Transverse colon (tissue), 4 donors: Measurements from ENCODE around the gene STIP1. TPM values are rescaled to one million over a fixed set of nuclear protein-coding genes. Genes with fewer than 3 reads are reported as not detected.

Experiments used
- DNase-seq: peaks from one replicate; pipeline ENCODE4 v3.0.0-alpha.2; 2019
- H3K27ac ChIP-seq, 4 donors: fragments of 200-600 bp; sonication (generic); 2 replicates each; pipeline ENCODE4 v1.5.1; 2016 to 2018; ENCODE audit warnings: inconsistent platforms in 4 of 4
- H3K27me3 ChIP-seq: fragments of 200-600 bp; sonication (generic); 2 replicates; pipeline ENCODE4 v1.5.1; 2017; ENCODE audit warnings: inconsistent platforms
- H3K36me3 ChIP-seq, 4 donors: fragments of 200-600 bp; sonication (generic); 2 replicates each; pipeline ENCODE4 v1.5.1; 2017 to 2019; ENCODE audit warnings: inconsistent platforms in 4 of 4
- H3K4me1 ChIP-seq, 4 donors: fragments of 200-600 bp; sonication (generic); 2 replicates each; pipeline ENCODE4 v1.5.1; 2017 to 2020; ENCODE audit warnings: inconsistent platforms in 4 of 4
- H3K4me3 ChIP-seq, 4 donors: fragments of 200-600 bp; sonication (generic); 1 replicate in 1 of 4; 2 replicates in 3 of 4; pipeline versions ENCODE4 v1.5.1 to v1.6.1; 2017 to 2019; ENCODE audit warnings: inconsistent platforms in 4 of 4
- H3K9me3 ChIP-seq, 2 donors: fragments of 200-600 bp; sonication (generic); 2 replicates each; pipeline ENCODE4 v1.5.1; 2017 to 2019; ENCODE audit warnings: inconsistent platforms in 2 of 2
- EP300 ChIP-seq: sonication (generic); formaldehyde crosslinking; IDR thresholded peaks from one replicate; pipeline ENCODE4 v1.6.1; 2017; ENCODE audit warnings: antibody characterized with exemption, low read depth
- POLR2A ChIP-seq: fragments of 450-650 bp; IDR thresholded peaks from one replicate; pipeline ENCODE4 v1.6.1; 2016; ENCODE audit warnings: antibody characterized with exemption, mild to moderate bottlenecking, moderate library complexity
- POLR2AphosphoS5 ChIP-seq, 3 donors: sonication (generic); formaldehyde crosslinking; IDR thresholded peaks; one replicate each; pipeline ENCODE4 v1.6.1; 2016; ENCODE audit warnings: antibody characterized with exemption in 3 of 3
- WGBS, 2 donors: methylation state at CpG; one replicate each; pipeline ENCODE4 v1.1.5; 2018; ENCODE audit warnings: low coverage in 1 of 2; 5-methylcytosine and 5-hydroxymethylcytosine counted together
- in situ Hi-C, 4 donors: fragments of 200-750 bp; cut with MboI; loops; one replicate each; pipeline versions ENCODE4 v1.15.0 to v1.15.1; 2017; ENCODE audit warnings: low sequenced_read_pairs in 3 of 4, low pct_ligation_motif_present in 1 of 4, low pct_unique_long_range_greater_than_20kb in 1 of 4
- intact Hi-C: fragments of 100-400 bp; cut with DNase I; formaldehyde crosslinking; loops from one replicate; pipeline ENCODE4 v1.15.1; 2023; ENCODE audit warnings: low total_unique reads
- total RNA-seq, 4 donors: library from RNA; depleted of rRNA; stranded (reverse); fragments of >200 nt; gene quantifications; one replicate each; pipeline ENCODE4 v1.1.0, GENCODE V29; 2016
- TF ChIP-seq, protein P1 (sequence below), 5 experiments: fragments of 200-600 bp in 3 of 5; fragments of 450-650 bp in 2 of 5; sonication (generic) in 3 of 5; IDR thresholded peaks; 1 replicate in 2 of 5; 2 replicates in 3 of 5; pipeline ENCODE4 v1.5.1; 2016 to 2017; ENCODE audit warnings: antibody characterized with exemption in 5 of 5, inconsistent platforms in 3 of 5, mild to moderate bottlenecking in 2 of 5, moderate library complexity in 1 of 5

The STIP1 gene
- total RNA-seq, 4 donors from 2014 or later = 45.3 to 181 (median 65.9) TPM

DNA sequence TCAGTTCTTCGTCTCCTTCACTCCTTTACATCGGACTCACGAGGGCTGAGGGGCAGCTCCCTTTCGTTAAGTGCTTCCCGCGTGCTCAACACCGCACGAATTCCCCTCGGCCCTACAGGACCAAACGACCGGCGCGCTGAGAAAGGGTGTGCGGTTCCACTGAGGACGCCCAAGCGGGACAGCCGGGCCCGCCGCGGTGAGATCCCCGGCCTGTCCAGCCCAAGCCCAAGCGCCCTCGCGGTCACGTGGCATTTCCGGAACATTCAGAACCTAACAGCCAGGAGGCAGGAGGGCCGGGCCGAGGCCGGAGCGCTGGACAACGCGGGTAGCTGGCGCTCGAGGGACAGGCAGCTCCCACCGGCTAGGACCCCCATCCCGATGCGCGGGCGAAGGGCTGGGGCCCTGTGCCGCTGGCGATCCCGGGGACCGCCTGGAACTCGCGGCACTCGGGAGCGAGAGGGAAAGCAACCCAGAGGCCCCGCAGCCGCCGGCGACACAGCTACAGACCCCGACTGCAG is 737 bp upstream of the STIP1 start:
- no peaks in the 10 kb centered on the region for H3K36me3 ChIP-seq
- WGBS, 2 donors = 0% methylated on average over 34 of the region's 52 CpGs; no CpG with 5 or more reads in 1 of the 2 donors
- TF ChIP-seq POLR2A (peak; percentile 98), EP300 (peak; percentile 27), POLR2AphosphoS5 (IDR thresholded peaks at IDR 0.05) (peak; percentile 98 to 99 (median 98))
- TF ChIP-seq, protein P1, sequence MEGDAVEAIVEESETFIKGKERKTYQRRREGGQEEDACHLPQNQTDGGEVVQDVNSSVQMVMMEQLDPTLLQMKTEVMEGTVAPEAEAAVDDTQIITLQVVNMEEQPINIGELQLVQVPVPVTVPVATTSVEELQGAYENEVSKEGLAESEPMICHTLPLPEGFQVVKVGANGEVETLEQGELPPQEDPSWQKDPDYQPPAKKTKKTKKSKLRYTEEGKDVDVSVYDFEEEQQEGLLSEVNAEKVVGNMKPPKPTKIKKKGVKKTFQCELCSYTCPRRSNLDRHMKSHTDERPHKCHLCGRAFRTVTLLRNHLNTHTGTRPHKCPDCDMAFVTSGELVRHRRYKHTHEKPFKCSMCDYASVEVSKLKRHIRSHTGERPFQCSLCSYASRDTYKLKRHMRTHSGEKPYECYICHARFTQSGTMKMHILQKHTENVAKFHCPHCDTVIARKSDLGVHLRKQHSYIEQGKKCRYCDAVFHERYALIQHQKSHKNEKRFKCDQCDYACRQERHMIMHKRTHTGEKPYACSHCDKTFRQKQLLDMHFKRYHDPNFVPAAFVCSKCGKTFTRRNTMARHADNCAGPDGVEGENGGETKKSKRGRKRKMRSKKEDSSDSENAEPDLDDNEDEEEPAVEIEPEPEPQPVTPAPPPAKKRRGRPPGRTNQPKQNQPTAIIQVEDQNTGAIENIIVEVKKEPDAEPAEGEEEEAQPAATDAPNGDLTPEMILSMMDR (IDR thresholded peaks at IDR 0.05) = peak; percentile 41 to 89 (median 55)
- peak; percentile 90 for DNase-seq
- H3K27ac ChIP-seq = peak overlapping the region; percentile 93 to 99 (median 95)
- H3K4me1 ChIP-seq = peaks cover 29 to 40% (median 34%) of the 10 kb centered on the region in 4 donors
- no peaks in the 10 kb centered on the region for H3K27me3 ChIP-seq
- intact Hi-C loops (no loop called here), in situ Hi-C loops (no loop called here)
- H3K4me3 ChIP-seq = peak overlapping the region; percentile 55 to 90 (median 62)
- H3K9me3 ChIP-seq = no peaks in the 10 kb centered on the region

DNA sequence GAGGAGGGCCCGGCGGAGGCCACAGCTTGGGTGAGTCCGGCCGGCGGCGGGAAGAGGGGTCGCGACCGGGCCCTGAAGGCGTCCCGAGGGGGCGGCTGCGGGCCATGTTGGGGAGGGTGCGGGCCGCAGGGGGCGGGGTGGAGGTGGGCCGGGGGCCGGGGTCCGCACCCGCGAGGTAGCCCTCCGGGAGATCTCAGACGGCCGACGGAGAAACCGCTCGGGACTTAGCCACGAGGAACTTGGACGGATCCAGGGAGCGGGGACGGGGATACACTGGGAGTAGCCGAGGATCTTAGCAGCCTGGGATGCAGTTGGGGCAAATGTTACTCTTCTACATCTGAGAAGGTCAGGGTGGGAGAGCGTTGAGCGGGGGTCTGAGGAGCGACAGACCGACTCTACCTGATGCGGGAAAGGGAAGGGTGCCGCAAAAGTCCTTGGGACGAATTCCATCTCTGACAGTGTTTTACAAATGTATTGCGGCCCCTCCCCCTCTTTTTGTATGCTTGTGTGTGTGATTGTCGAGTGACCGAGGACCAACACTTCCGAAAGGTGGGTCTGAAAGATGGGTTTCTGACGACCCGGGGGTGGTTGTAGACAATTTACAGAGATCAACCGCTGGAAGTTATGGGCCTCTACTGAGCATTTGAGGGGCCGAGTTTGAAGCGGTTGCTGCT is 658 bp downstream of the STIP1 start:
- 0 to 1% methylated on average over 5 to 46 of the region's 48 CpGs for WGBS, 2 donors
- in situ Hi-C loops = no loop called here
- Histone ChIP-seq H3K4me3 (peak overlapping the region in 1 of 4 donors; percentile 97), H3K4me1 (peaks cover 20 to 29% (median 24%) of the 10 kb centered on the region in 4 donors), H3K27me3 (no peaks in the 10 kb centered on the region), H3K9me3 (no peaks in the 10 kb centered on the region), H3K27ac (no peak overlapping the region), H3K36me3 (no peaks in the 10 kb centered on the region)
- intact Hi-C loops = no loop called here
- no peak for TF ChIP-seq EP300
- no peak for TF ChIP-seq POLR2AphosphoS5 (IDR thresholded peaks at IDR 0.05)
- no peak for TF ChIP-seq POLR2A
- TF ChIP-seq, protein P1 (IDR thresholded peaks at IDR 0.05) = no peak
- peak; percentile 29 for DNase-seq

DNA sequence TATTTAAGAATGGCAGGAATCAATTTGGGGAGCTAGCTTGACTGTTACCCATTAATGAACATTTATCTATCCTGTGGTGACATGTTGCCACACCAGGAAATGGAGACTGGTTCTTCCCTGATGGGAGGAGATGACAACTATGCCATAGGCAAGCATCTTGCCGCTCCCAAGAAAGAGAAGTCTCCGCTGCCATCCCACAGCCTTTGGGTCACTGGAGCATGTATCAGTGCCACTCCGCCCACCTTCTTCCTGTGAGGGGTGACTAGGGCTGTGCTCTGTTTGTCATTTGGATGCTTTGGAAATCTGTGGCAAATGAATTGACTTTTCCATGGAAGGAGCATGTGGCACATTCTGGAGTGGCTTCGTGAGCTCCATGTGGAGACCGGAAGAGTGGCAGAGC is 6.5 kb downstream of the STIP1 start:
- in situ Hi-C loops = no loop called here
- WGBS, 2 donors = 97 to 100% methylated on average over 1 to 5 of the region's 5 CpGs
- H3K36me3 ChIP-seq = peaks cover 0 to 49% (median 23%) of the 10 kb centered on the region in 4 donors

DNA sequence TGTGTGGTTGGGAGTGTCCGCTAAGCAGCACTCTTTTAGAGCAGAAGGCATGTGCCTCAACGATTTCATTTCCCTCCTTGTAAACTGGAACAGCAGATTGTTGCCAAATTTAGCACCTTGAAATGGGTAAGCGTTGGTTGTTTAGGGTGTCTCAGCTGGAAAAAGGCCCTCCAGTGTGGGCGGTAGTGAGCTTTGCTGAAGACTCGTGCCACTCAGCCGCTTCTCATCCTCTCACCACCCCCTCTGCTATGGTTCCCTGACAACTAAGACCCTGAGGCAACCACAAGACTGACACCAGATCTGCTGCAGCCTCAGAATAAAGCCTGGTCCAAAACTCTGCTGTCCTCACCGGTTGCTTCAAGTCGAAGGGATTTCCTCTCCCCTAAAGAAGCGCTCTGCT is 10.7 kb downstream of the STIP1 start:
- no peak overlapping the region for H3K4me3 ChIP-seq
- no peaks in the 10 kb centered on the region for H3K9me3 ChIP-seq
- H3K27me3 ChIP-seq = no peaks in the 10 kb centered on the region
- TF ChIP-seq POLR2A (no peak), EP300 (no peak), POLR2AphosphoS5 (IDR thresholded peaks at IDR 0.05) (no peak)
- TF ChIP-seq, protein P1 (IDR thresholded peaks at IDR 0.05) = no peak
- no peak overlapping the region for H3K27ac ChIP-seq
- intact Hi-C loops (no loop called here), in situ Hi-C loops (no loop called here)
- no peak for DNase-seq
- H3K4me1 ChIP-seq = no peaks in the 10 kb centered on the region
- WGBS, 2 donors = 82% methylated on average over 9 of the region's 9 CpGs; no CpG with 5 or more reads in 1 of the 2 donors
- peaks cover 0 to 81% (median 39%) of the 10 kb centered on the region in 4 donors for H3K36me3 ChIP-seq

More for the DNA sequence above, 6.5 kb downstream of the STIP1 start:
- Histone ChIP-seq H3K4me1 (peaks cover 0 to 11% (median 4%) of the 10 kb centered on the region in 4 donors), H3K27me3 (no peaks in the 10 kb centered on the region), H3K9me3 (no peaks in the 10 kb centered on the region), H3K27ac (no peak overlapping the region), H3K4me3 (no peak overlapping the region)
- TF ChIP-seq EP300 (no peak), POLR2A (no peak), POLR2AphosphoS5 (IDR thresholded peaks at IDR 0.05) (no peak)
- TF ChIP-seq, protein P1 (IDR thresholded peaks at IDR 0.05) = no peak
- intact Hi-C loops = loop anchor here (5.0 kb wide), 1 partner anchor 1790 kb away; no protein-coding TSS in a partner anchor
- DNase-seq = no peak
